HG03457 (cell line): Measurements from ENCODE around the gene SNX4.

Source experiments
- ATAC-seq: cut with Tn5 transposase; IDR thresholded peaks from one replicate; pipeline ENCODE4 v1.9.1; 2021; ENCODE audit warnings: moderate number of reproducible peaks; ENCODE audit not compliant: unreplicated experiment

SNX4 gene

GRCh38 chr3:125470671-125471070, 49.3 kb downstream of the SNX4 start:
- no peak for ATAC-seq

DNA sequence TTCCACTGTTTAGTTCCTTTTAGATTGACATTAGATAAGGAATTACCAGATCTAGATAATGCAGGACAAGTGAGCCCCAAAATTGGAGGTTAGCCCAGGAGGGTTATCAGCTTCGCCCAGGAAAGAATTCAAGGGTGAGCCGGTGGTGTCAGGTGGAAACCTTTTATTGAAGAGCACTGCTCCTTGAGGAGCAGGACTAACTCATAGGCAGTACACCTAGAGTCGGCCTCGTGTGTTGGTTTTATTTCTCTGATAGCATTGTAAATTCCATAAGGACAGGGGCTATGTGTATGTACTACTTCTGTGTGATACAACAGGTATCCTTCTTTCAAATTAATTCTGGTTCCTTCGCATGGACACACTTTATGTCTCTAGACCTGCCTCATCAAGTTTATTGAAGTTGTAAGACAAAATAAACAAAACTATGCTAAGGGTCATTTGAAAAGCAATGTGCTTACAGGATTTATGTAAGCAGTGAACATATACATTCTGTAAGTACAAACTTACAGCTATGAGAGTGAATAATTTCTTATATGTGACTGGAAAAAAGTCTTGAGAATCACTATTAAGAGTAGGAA, 57.2 kb downstream of the SNX4 start:
- no peak for ATAC-seq

DNA sequence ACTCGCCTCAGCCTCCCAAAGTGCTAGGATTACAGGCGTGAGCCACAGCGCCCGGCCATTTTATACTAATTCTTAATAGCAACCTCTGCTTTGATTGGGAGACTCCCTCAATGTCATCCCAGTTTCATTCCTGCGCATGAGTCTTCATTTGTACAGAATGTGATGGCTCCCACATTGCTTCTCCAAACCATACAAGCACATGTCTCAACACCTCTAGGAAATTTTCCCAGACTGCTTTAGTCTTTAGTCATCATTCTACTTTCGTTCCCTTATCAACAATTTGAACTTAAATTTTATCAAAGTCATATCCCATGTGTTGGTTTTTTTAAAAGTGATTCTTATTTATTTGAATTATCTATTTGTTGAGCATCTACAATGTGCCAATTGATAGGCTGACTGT, 58.1 kb downstream of the SNX4 start:
- no peak for ATAC-seq

- no peak for ATAC-seq
Observed at GRCh38 chr3:125460233-125460632, 59.8 kb downstream of the SNX4 start.

- ATAC-seq = no peak
Observed at GRCh38 chr3:125443923-125444322, 76.1 kb downstream of the SNX4 start.

- no peak for ATAC-seq
Observed at GRCh38 chr3:125442506-125442905, 77.5 kb downstream of the SNX4 start.

DNA sequence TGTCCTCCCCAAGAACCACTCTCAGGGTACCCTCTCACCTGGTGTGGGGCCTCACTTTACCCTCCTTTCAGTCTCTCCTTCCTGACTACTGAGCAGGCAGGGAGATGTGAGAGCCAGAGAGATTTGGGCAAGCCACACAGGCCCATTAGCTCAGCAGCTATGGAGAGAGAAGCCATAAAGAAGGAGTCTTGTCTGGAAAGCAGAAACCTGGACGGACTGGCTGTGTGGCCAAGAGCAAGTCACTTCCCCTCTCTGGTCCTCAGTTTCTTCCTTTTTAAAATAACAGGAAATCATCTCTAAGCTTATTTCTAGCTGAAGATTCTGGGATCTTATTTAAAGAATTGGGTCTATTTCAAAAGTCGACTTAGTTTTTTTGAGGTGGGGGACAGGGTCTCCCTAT, 79.0 kb downstream of the SNX4 start:
- no peak for ATAC-seq

DNA sequence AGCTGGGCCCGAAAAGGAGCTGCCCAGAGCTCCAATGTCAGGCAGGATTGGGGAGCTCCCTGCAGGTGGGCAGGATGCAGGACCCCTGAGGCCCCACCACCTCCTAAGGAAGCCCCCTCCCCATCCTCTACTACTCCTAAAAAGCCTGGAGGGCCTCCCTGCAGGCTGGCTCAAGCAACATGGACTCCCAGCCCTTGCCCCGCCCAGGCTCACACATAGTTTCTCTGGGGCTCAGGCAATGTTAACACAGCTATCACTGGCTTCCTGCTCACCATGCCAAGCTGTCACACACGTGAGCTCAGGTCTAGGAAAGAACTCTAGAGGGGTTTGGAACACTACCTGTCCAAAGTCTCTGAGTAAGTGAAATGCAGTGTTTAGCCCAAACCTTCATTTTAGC, 79.4 kb downstream of the SNX4 start:
- ATAC-seq = no peak

DNA sequence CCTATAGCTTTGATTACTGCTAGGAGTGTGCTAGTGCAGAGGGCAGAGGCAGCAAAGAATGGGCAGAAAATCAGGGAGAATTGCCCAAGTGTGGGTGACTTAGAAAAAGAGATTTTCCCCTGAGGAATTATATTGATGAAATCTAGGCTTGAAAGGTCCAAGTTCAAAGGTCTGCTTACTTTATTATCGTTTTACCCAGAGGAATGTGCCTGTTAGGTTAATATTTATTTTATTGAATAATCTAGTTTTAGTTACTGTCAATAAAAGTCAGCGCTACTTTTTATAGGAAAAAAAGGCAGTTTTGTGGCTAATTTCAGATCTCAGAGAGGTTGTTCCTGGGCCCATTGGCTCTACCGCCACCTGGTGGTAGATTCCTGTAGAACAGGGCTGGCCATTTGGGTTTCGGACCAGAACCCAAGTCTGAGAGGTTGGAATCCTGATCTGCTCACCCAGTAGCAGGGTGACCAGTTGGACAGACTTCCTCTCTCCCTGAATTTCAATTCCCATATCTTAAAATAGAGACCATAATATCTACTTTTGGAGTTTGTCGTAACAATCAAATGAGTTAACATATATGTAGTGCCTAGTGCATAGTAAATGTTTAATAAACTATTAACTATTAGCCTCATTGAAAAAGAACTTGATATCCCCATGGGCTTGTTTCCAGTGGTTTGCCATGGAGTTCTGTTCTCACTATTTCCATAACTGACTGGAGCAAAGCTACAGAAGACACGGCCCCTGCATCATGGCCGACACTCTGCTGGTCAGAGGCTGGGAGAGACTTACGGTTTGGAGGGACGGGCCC, 82.2 kb downstream of the SNX4 start:
- ATAC-seq = no peak

DNA sequence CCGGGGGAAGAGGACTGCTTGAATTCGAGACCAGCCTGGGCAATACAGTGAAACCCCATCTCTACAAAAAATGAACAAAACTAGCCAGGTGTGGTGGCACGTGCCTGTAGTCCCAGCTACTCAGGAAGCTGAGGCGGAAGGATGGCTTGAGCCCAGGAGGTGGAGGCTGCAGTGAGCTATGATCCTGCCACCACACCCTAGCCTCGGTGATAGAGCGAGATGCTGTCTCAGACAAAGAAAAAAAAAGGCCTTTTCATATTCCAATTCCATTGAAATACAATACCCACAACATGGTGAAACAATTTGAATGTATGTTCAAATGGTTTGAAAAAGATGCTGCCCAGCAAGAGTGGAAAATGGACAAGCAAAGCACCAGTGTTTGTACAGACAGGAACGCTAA, 83.1 kb downstream of the SNX4 start:
- ATAC-seq = no peak

GRCh38 chr3:125435231-125435630, 84.8 kb downstream of the SNX4 start:
- ATAC-seq = no peak

- no peak for ATAC-seq
Observed at GRCh38 chr3:125434582-125435011, 85.4 kb downstream of the SNX4 start.

GRCh38 chr3:125433611-125434041, 86.4 kb downstream of the SNX4 start:
- ATAC-seq = no peak

- ATAC-seq = no peak
Observed at GRCh38 chr3:125433091-125433534, 86.9 kb downstream of the SNX4 start.

- ATAC-seq = no peak
Observed at GRCh38 chr3:125431912-125432790, 87.9 kb downstream of the SNX4 start.

- no peak for ATAC-seq
Observed at GRCh38 chr3:125431391-125431790, 88.6 kb downstream of the SNX4 start.

- ATAC-seq = no peak
Observed at GRCh38 chr3:125428216-125428830, 91.7 kb downstream of the SNX4 start.

- no peak for ATAC-seq
Observed at GRCh38 chr3:125418306-125418705, 101.7 kb downstream of the SNX4 start.

DNA sequence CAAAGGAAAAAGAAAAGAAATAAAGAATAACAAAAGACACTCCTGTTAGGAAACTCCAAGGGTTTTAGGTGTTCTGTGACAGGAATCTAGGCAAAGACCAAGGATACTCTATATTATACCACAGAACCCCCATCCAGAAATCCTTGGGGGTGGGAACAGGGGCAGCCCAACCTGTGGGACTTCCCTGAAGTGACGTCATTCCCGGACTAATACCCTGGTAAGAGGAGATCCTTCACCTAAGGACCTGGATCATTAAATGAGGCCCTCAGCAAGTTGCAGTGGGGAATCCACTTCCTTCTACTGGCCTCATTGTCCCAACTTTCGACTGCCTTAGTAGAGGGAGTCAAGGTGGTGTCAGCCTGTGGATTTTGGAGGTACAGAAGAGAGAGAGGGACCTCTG, 103.8 kb downstream of the SNX4 start:
- ATAC-seq = no peak

DNA sequence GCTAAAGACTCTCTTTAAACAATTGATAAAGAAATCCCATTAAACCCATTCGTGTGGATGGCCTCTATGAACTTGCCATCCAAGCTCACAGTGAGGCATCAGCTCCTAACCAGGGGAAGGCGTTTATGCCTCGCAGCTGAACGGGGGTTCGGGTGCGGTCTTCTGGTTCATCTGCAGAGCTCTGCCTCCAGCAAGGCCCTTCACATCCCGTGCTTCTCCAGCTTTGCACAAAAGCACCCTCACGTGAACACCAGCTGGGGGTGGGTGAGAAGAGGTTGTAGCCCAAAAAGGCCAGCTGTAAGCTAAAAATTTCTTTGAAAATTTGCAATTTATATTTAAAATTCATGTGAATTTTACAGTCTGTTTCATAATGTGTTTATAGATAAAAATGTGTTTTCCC, 105.3 kb downstream of the SNX4 start:
- no peak for ATAC-seq

GRCh38 chr3:125410922-125411321, 109.1 kb downstream of the SNX4 start:
- ATAC-seq = no peak
